ENCODE results near the gene L3MBTL4. TPM values are rescaled to one million over a fixed set of nuclear protein-coding genes. Genes with fewer than 3 reads are reported as not detected.

Gene L3MBTL4
- polyA plus RNA-seq, 1 of the 3 experiments (the other 2 are of a cell fraction): 0.02 TPM

DNA sequence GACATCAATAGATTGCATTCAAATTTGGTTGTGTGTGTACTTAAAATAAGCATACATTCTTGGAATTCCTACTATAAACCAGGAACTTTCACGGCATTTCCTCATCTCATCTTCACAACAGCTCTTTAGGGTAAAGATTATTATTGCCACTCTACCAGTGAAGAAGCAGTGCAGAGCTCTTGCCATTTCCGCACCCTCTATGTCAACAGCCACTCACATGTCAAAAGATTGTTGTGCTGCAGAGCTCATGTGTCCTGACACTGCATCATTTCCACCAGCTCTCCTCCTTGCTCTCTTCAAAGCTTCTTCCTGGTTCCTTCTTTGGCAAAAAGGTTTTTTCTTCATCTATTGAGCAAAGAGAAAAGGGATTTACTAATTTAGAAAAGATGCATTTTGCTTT, 26.5 kb upstream of the L3MBTL4 start:
- H3K4me2 ChIP-seq: no peak overlapping the region
- no peak overlapping the region for H3K4me3 ChIP-seq (ENCODE audit: low read depth in 2 of 2, low read length in 1 of 2)
- H2AFZ ChIP-seq (ENCODE audit: low read depth): no peak overlapping the region
- no peaks in the 10 kb centered on the region for H3K9me2 ChIP-seq
- no peak overlapping the region for H3K27ac ChIP-seq (ENCODE audit: low read depth in 2 of 2, low read length in 1 of 2)
- H3K9me3 ChIP-seq: no peaks in the 10 kb centered on the region
- H3F3A ChIP-seq (replicated peaks; ENCODE audit: insufficient read depth): no peaks in the 10 kb centered on the region
- no peak for DNase-seq
- ChIA-PET POLR2A (no interaction called here), CTCF (interaction anchor here (1.5 kb wide), 1 partner anchor 17 kb away, joined by 4 read pairs; no protein-coding TSS in a partner anchor)
- no peaks in the 10 kb centered on the region for H3K4me1 ChIP-seq (ENCODE audit: control insufficient read depth in 1 of 2, insufficient read depth in 2 of 2, low read depth in 1 of 2, low read length in 1 of 2)
- H4K20me1 ChIP-seq (ENCODE audit: insufficient read depth): no peaks in the 10 kb centered on the region
- H3K9ac ChIP-seq: no peak overlapping the region
- no peak for TF ChIP-seq RCOR1 (IDR thresholded peaks at IDR 0.05; ENCODE audit: low read length)
- no peak for TF ChIP-seq MAX (IDR thresholded peaks at IDR 0.05; ENCODE audit: low read depth)
- TF ChIP-seq POLR2AphosphoS5 (IDR thresholded peaks at IDR 0.05; ENCODE audit: low read depth, low read length): no peak
- TF ChIP-seq FOXM1 (IDR thresholded peaks at IDR 0.05; ENCODE audit: low read depth): no peak
- H3K27me3 ChIP-seq (ENCODE audit: insufficient read depth): no peaks in the 10 kb centered on the region
- WGBS (ENCODE audit: low lambda C conversion rate): 59% methylated on average over 2 of the region's 2 CpGs
- H3K36me3 ChIP-seq (replicated peaks in 1 of 2; ENCODE audit: control insufficient read depth in 1 of 2, insufficient read depth in 2 of 2, low read length in 1 of 2): no peaks in the 10 kb centered on the region
- H3K79me2 ChIP-seq (ENCODE audit: insufficient read depth): no peaks in the 10 kb centered on the region

- no peaks in the 10 kb centered on the region for H3K9me2 ChIP-seq
- no peak overlapping the region for H3K27ac ChIP-seq (ENCODE audit: low read depth in 2 of 2, low read length in 1 of 2)
- DNase-seq: no peak
- H3K79me2 ChIP-seq (ENCODE audit: insufficient read depth): no peaks in the 10 kb centered on the region
- H2AFZ ChIP-seq (ENCODE audit: low read depth): no peak overlapping the region
- H3K4me2 ChIP-seq: no peak overlapping the region
- H3K9me3 ChIP-seq: no peaks in the 10 kb centered on the region
- H3F3A ChIP-seq (replicated peaks; ENCODE audit: insufficient read depth): no peaks in the 10 kb centered on the region
- 60% methylated on average over 13 of the region's 13 CpGs for WGBS (ENCODE audit: low lambda C conversion rate)
- ChIA-PET POLR2A (no interaction called here), CTCF (interaction anchor here (1.4 kb wide), 1 partner anchor 547 kb away, joined by 4 read pairs; no protein-coding TSS in a partner anchor)
- no peaks in the 10 kb centered on the region for H3K36me3 ChIP-seq (replicated peaks in 1 of 2; ENCODE audit: control insufficient read depth in 1 of 2, insufficient read depth in 2 of 2, low read length in 1 of 2)
- no peaks in the 10 kb centered on the region for H4K20me1 ChIP-seq (ENCODE audit: insufficient read depth)
- H3K27me3 ChIP-seq (ENCODE audit: insufficient read depth): no peaks in the 10 kb centered on the region
- peaks cover 0 to 3% of the 10 kb centered on the region in 2 experiments; a peak in 2 of 4 replicates for H3K4me1 ChIP-seq (ENCODE audit: control insufficient read depth in 1 of 2, insufficient read depth in 2 of 2, low read depth in 1 of 2, low read length in 1 of 2)
- H3K4me3 ChIP-seq (ENCODE audit: low read depth in 2 of 2, low read length in 1 of 2): no peak overlapping the region
- H3K9ac ChIP-seq: no peak overlapping the region
- TF ChIP-seq CHD2 (IDR thresholded peaks at IDR 0.05; ENCODE audit: low read length, partially characterized antibody): no peak
- no peak for TF ChIP-seq FOXM1 (IDR thresholded peaks at IDR 0.05; ENCODE audit: low read depth)
- TF ChIP-seq RFX5 (IDR thresholded peaks at IDR 0.05; ENCODE audit: low read length): no peak
- TF ChIP-seq NFIC (IDR thresholded peaks at IDR 0.05; ENCODE audit: borderline replicate concordance): no peak
- TF ChIP-seq IRF3 (IDR thresholded peaks at IDR 0.05; ENCODE audit: low read depth, low read length): no peak
- TF ChIP-seq MAX (IDR thresholded peaks at IDR 0.05; ENCODE audit: low read depth): no peak
- TF ChIP-seq TEAD4 (IDR thresholded peaks at IDR 0.05; ENCODE audit: borderline replicate concordance, insufficient read depth): no peak
- no peak for TF ChIP-seq SIN3A (IDR thresholded peaks at IDR 0.05; ENCODE audit: borderline replicate concordance, low read depth, low read length)
- TF ChIP-seq TAF1 (IDR thresholded peaks at IDR 0.05; ENCODE audit: borderline replicate concordance, low read depth, low read length): no peak
- TF ChIP-seq, protein P1, sequence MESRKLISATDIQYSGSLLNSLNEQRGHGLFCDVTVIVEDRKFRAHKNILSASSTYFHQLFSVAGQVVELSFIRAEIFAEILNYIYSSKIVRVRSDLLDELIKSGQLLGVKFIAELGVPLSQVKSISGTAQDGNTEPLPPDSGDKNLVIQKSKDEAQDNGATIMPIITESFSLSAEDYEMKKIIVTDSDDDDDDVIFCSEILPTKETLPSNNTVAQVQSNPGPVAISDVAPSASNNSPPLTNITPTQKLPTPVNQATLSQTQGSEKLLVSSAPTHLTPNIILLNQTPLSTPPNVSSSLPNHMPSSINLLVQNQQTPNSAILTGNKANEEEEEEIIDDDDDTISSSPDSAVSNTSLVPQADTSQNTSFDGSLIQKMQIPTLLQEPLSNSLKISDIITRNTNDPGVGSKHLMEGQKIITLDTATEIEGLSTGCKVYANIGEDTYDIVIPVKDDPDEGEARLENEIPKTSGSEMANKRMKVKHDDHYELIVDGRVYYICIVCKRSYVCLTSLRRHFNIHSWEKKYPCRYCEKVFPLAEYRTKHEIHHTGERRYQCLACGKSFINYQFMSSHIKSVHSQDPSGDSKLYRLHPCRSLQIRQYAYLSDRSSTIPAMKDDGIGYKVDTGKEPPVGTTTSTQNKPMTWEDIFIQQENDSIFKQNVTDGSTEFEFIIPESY (IDR thresholded peaks at IDR 0.05; ENCODE audit: borderline replicate concordance, low read depth): no peak
- no peak for TF ChIP-seq RAD21 (IDR thresholded peaks at IDR 0.05; ENCODE audit: low read length)
- TF ChIP-seq, protein P2, sequence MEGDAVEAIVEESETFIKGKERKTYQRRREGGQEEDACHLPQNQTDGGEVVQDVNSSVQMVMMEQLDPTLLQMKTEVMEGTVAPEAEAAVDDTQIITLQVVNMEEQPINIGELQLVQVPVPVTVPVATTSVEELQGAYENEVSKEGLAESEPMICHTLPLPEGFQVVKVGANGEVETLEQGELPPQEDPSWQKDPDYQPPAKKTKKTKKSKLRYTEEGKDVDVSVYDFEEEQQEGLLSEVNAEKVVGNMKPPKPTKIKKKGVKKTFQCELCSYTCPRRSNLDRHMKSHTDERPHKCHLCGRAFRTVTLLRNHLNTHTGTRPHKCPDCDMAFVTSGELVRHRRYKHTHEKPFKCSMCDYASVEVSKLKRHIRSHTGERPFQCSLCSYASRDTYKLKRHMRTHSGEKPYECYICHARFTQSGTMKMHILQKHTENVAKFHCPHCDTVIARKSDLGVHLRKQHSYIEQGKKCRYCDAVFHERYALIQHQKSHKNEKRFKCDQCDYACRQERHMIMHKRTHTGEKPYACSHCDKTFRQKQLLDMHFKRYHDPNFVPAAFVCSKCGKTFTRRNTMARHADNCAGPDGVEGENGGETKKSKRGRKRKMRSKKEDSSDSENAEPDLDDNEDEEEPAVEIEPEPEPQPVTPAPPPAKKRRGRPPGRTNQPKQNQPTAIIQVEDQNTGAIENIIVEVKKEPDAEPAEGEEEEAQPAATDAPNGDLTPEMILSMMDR (IDR thresholded peaks at IDR 0.05): no peak
- no peak for TF ChIP-seq FOSL2 (IDR thresholded peaks at IDR 0.05; ENCODE audit: borderline replicate concordance, low read depth)
- TF ChIP-seq EP300 (IDR thresholded peaks at IDR 0.05; ENCODE audit: borderline replicate concordance in 1 of 2, low read depth in 1 of 2, low read length in 1 of 2): no peak
These were observed 23.5 kb upstream of the L3MBTL4 start for GRCh38 chr18:6437937-6438818.

All from SK-N-SH (cell line).